ENCODE data around the gene ARV1. TPM values are rescaled to one million over a fixed set of nuclear protein-coding genes. Genes with fewer than 3 reads are reported as not detected.

The ARV1 gene
- total and polyA plus RNA-seq, 5 experiments from 2014 or later = 10.6 to 35.2 (median 30.1) TPM

DNA sequence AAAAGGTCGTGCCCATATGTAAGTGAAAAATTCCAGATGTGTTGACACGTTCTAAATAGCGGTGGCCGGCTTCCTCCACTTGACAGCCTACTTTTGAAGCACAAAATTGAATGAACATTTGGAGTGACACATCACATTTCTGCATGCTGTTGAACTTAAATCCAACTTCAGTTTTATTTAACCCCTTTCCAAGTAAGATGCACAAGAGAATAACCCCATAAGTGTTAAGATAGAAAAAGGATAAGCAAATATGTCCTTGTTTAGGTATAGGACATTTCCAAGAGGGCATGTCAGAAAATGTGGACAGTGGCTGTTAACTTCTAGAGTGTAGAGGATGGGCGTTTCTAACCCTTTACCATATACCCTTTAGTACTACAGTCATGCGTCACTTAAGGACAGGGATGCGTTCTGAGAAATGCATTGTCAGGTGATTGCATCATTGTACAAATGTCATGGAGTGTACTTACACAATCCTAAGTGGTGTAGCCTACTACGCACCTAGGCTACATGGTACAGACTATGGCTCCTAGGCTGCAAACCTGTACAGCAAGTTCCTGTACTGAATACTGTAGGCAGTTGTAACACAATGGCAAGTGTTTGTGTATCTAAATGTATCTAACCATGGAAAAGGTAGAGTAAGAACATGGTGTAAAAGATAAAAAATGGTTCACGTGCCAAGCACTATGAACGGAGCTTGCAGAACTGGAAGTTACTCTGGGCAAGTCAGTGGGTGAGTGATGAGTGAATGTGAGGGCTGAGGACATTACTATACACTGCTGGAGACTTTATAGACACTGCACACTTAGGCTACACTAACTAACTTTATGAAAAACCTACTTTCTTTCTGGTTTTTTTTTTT, 70.5 kb downstream of the ARV1 start:
- POLR2A ChIA-PET = no interaction called here
- H3K4me3 Mint-ChIP-seq = no peak overlapping the region
- no peak overlapping the region for H3K27ac Mint-ChIP-seq
- no peak for DNase-seq
- peaks cover 5 to 16% (median 13%) of the 10 kb centered on the region in 4 donors for H3K4me1 Mint-ChIP-seq
- no peak for ATAC-seq
- peaks cover 10 to 21% (median 14%) of the 10 kb centered on the region in 5 donors for H3K27me3 Mint-ChIP-seq
- peaks cover 0 to 3% (median 0%) of the 10 kb centered on the region in 3 donors for H3K36me3 Mint-ChIP-seq
- peaks cover 0 to 10% (median 2%) of the 10 kb centered on the region in 9 donors for H3K9me3 Mint-ChIP-seq

Other genes with a start within 250 kb of the ARV1 start
- not detected for gene CAPN9, start 231.7 kb upstream of the ARV1 start, total RNA-seq
- gene CAPN9, start 231.7 kb upstream of the ARV1 start, polyA plus RNA-seq = not detected
- 1 to 10 TPM; 8.1 to 8.9 TPM for gene C1orf198, start 110.6 kb upstream of the ARV1 start, total RNA-seq
- 1 to 10 TPM; 5.5 to 7.0 (median 5.9) TPM for gene C1orf198, start 110.6 kb upstream of the ARV1 start, polyA plus RNA-seq
- 10 to 100 TPM; 46.6 to 50.0 TPM for gene TTC13, start 233 bp upstream of the ARV1 start, total RNA-seq
- 10 to 100 TPM in 1 of 3 donors, 1 to 10 TPM in 2; 6.9 to 10.4 (median 8.0) TPM for gene TTC13, start 233 bp upstream of the ARV1 start, polyA plus RNA-seq
- 1 to 10 TPM; 8.7 to 9.3 TPM for gene FAM89A, start 61.2 kb downstream of the ARV1 start, total RNA-seq
- gene FAM89A, start 61.2 kb downstream of the ARV1 start, polyA plus RNA-seq = 10 to 100 TPM in 1 of 3 donors, 1 to 10 TPM in 2; 7.4 to 11.1 (median 9.5) TPM
- gene TRIM67, start 183.0 kb downstream of the ARV1 start, total RNA-seq = not detected
- gene TRIM67, start 183.0 kb downstream of the ARV1 start, polyA plus RNA-seq = not detected

Data from naive thymus-derived CD8-positive, alpha-beta T cell (primary cell).